CD4-positive, alpha-beta T cell treated with Interleukin-4 for 1 hour (primary cell): ENCODE data around the gene SYNGR3.

Experiments used
- DNase-seq, 2 donors: peaks; one replicate each; pipeline ENCODE4 v3.0.0-alpha.2; 2020 to 2022

The SYNGR3 gene

GRCh38 chr16:1978476-1979120, 11.2 kb upstream of the SYNGR3 start:
- no peak for DNase-seq

- peak in 1 of 2 donors; percentile 41 for DNase-seq
Measured at GRCh38 chr16:1979271-1980029, 10.3 kb upstream of the SYNGR3 start.

GRCh38 chr16:1980030-1980769, 9.6 kb upstream of the SYNGR3 start:
- DNase-seq: no peak

GRCh38 chr16:1980770-1981087, 9.0 kb upstream of the SYNGR3 start:
- DNase-seq: no peak

- no peak for DNase-seq
Measured at GRCh38 chr16:1981398-1981836, 8.4 kb upstream of the SYNGR3 start, which contains the start of gene NOXO1. Gene NOXO1 (minus strand): TSS chr16:1981469. CDS start chr16:1981179, 290 bp downstream.

GRCh38 chr16:1982013-1982433, 7.7 kb upstream of the SYNGR3 start:
- DNase-seq: no peak

- DNase-seq: no peak
Measured at GRCh38 chr16:1982991-1983543, 6.7 kb upstream of the SYNGR3 start.

GRCh38 chr16:1983544-1984346, 6.0 kb upstream of the SYNGR3 start, which contains the start of gene GFER:
Gene GFER (plus strand): TSS chr16:1984193. CDS start chr16:1984219, 26 bp downstream.
- DNase-seq: peak; percentile 80 to 84

- no peak for DNase-seq
Measured at GRCh38 chr16:1984347-1985225, 5.2 kb upstream of the SYNGR3 start.

- DNase-seq: no peak
Measured at GRCh38 chr16:1985466-1986150, 4.2 kb upstream of the SYNGR3 start.

GRCh38 chr16:1987198-1987597, 2.6 kb upstream of the SYNGR3 start:
- DNase-seq: no peak

GRCh38 chr16:1990101-1990350, 256 bp downstream of the SYNGR3 start:
- no peak for DNase-seq

GRCh38 chr16:1990351-1991134, 773 bp downstream of the SYNGR3 start:
- peak; percentile 59 to 63 for DNase-seq

GRCh38 chr16:1991135-1991551, 1.4 kb downstream of the SYNGR3 start:
- DNase-seq: peak; percentile 68 to 80

- DNase-seq: no peak
Measured at GRCh38 chr16:1991588-1991947, 1.8 kb downstream of the SYNGR3 start.

- peak; percentile 97 to 98 for DNase-seq
Measured at GRCh38 chr16:1991948-1992703, 2.4 kb downstream of the SYNGR3 start.

- DNase-seq: no peak
Measured at GRCh38 chr16:1992704-1993317, 3.0 kb downstream of the SYNGR3 start.

GRCh38 chr16:1993731-1994131, 4.0 kb downstream of the SYNGR3 start:
- DNase-seq: no peak
